HCT116 (cell line): Measurements from ENCODE around the gene KLF17. TPM values are rescaled to one million over a fixed set of nuclear protein-coding genes. Genes with fewer than 3 reads are reported as not detected.

ENCODE experiments used
- ATAC-seq: fragments of 200-7000 bp; cut with Tn5 transposase; 2 replicates; pipeline ENCODE4 v1.9.1; 2020; ENCODE audit warnings: mild to moderate bottlenecking, moderate library complexity
- BruUV-seq: library from RNA; stranded (reverse); fragments of 400-500 nt; replicated peaks from 2 replicates; lab custom pipeline; 2021; lab: Mats Ljungman, UMichigan
- CTCF ChIA-PET: fragments of 300-600 bp; sonication (Branson Sonifier 250); formaldehyde crosslinking; loops from one replicate; lab custom pipeline; 2021; ENCODE audit warnings: antibody characterized with exemption; lab: Charles Lee
- POLR2A ChIA-PET: fragments of 300-600, 350-600 bp; sonication (Branson Sonifier 250); formaldehyde crosslinking; loops from one replicate; lab custom pipeline; 2021; ENCODE audit warnings: antibody characterized with exemption; lab: Charles Lee
- RAD21 ChIA-PET, 2 experiments: fragments of 300-600 bp; sonication (Branson Sonifier 250); formaldehyde crosslinking; loops; one replicate each; lab custom pipeline; 2023; ENCODE audit warnings: low total read pairs in 2 of 2; ENCODE audit not compliant: uncharacterized antibody in 2 of 2, unreplicated experiment in 2 of 2, low non-redundant PET in 1 of 2; lab: Charles Lee
- DNase-seq: peaks from one replicate; pipeline ENCODE4 v3.0.0-alpha.2; 2010; ENCODE audit warnings: low read depth, low spot score
- H2AFZ ChIP-seq: fragments of 200-600 bp; shearing (Covaris generic), sonication (generic); 2 replicates; pipeline ENCODE4 v1.6.1; 2017; ENCODE audit warnings: low read depth, mixed run types, mixed read lengths, antibody characterized with exemption, low read length; ENCODE audit not compliant: poor library complexity, severe bottlenecking
- H3K27ac ChIP-seq: 2 replicates; pipeline ENCODE4 v1.5.1; 2012; ENCODE audit warnings: low read depth, low read length
- H3K27me3 ChIP-seq: fragments of 200-600 bp; sonication (generic); 2 replicates; pipeline ENCODE4 v1.6.1; 2016; ENCODE audit warnings: mixed run types, low read length, mixed read lengths; ENCODE audit not compliant: insufficient read depth
- H3K36me3 ChIP-seq, 2 experiments: fragments of 200-500 bp in 1 of 2; fragments of 200-600 bp in 1 of 2; sonication (Bioruptor generic) in 1 of 2; sonication (generic) in 1 of 2; 2 replicates each; pipeline versions ENCODE4 v1.5.1 to v1.6.1; 2014 to 2016; ENCODE audit warnings: low read length in 2 of 2, inconsistent platforms in 1 of 2, mixed read lengths in 1 of 2, mixed run types in 1 of 2; ENCODE audit not compliant: insufficient read depth in 2 of 2, control insufficient read depth in 1 of 2
- H3K4me1 ChIP-seq, 2 experiments: fragments of 200-600 bp in 1 of 2; sonication (generic) in 1 of 2; 2 replicates each; pipeline versions ENCODE4 v1.5.1 to v1.6.1; 2012 to 2017; ENCODE audit warnings: low read length in 2 of 2, inconsistent platforms in 1 of 2, mild to moderate bottlenecking in 1 of 2, mixed read lengths in 1 of 2, mixed run types in 1 of 2, moderate library complexity in 1 of 2; ENCODE audit not compliant: insufficient read depth in 2 of 2, control insufficient read depth in 1 of 2
- H3K4me2 ChIP-seq: fragments of 200-600 bp; sonication (generic); 2 replicates; pipeline ENCODE4 v1.6.1; 2017; ENCODE audit warnings: mixed run types, low read length, mixed read lengths
- H3K4me3 ChIP-seq, 2 experiments: fragments of 200-600 bp in 1 of 2; sonication (generic) in 1 of 2; replicated peaks in 1 of 2; 2 replicates each; pipeline ENCODE4 v1.5.1; 2011 to 2016; ENCODE audit warnings: low read length in 2 of 2, control low read depth in 1 of 2, low read depth in 1 of 2, mild to moderate bottlenecking in 1 of 2, mixed read lengths in 1 of 2, mixed run types in 1 of 2
- H3K79me2 ChIP-seq: fragments of 200-600 bp; sonication (generic); 2 replicates; pipeline ENCODE4 v1.6.1; 2017; ENCODE audit warnings: mild to moderate bottlenecking, mixed run types, low read length, moderate library complexity, mixed read lengths; ENCODE audit not compliant: insufficient read depth
- H3K9ac ChIP-seq: fragments of 200-600 bp; sonication (generic); 2 replicates; pipeline ENCODE4 v1.6.1; 2016; ENCODE audit warnings: low read length, mixed read lengths
- H3K9me2 ChIP-seq: fragments of 200-600 bp; sonication (generic), shearing (Covaris generic); 2 replicates; pipeline ENCODE4 v1.6.1; 2017; ENCODE audit warnings: mixed run types, mild to moderate bottlenecking, moderate library complexity; ENCODE audit not compliant: insufficient read depth
- H3K9me3 ChIP-seq, 2 experiments: fragments of 200-500 bp in 1 of 2; fragments of 200-600 bp in 1 of 2; sonication (Bioruptor generic) in 1 of 2; sonication (generic) in 1 of 2; 2 replicates each; pipeline ENCODE4 v1.6.1; 2014 to 2017; ENCODE audit warnings: low read length in 2 of 2, mixed read lengths in 2 of 2, inconsistent platforms in 1 of 2, low read depth in 1 of 2, mild to moderate bottlenecking in 1 of 2, mixed run types in 1 of 2, moderate library complexity in 1 of 2; ENCODE audit not compliant: control insufficient read depth in 1 of 2, insufficient read depth in 1 of 2
- H4K20me1 ChIP-seq: fragments of 200-600 bp; sonication (generic), shearing (Covaris generic); 2 replicates; pipeline ENCODE4 v1.6.1; 2017; ENCODE audit warnings: mixed run types, mild to moderate bottlenecking, moderate library complexity; ENCODE audit not compliant: insufficient read depth
- ATF3 ChIP-seq: IDR thresholded peaks from 2 replicates; pipeline ENCODE4 v1.6.1; 2012
- CBX3 ChIP-seq: IDR thresholded peaks from 2 replicates; pipeline ENCODE4 v1.6.1; 2012; ENCODE audit warnings: low read depth
- CEBPB ChIP-seq: IDR thresholded peaks from 2 replicates; pipeline ENCODE4 v1.6.1; 2012; ENCODE audit warnings: low read depth
- ELF1 ChIP-seq: IDR thresholded peaks from 2 replicates; pipeline ENCODE4 v1.6.1; 2012; ENCODE audit warnings: low read depth, borderline replicate concordance
- EZH2 ChIP-seq: fragments of 200-600 bp; sonication (generic); IDR thresholded peaks from 2 replicates; pipeline ENCODE4 v1.6.1; 2017; ENCODE audit warnings: antibody characterized with exemption, mixed run types
- MAX ChIP-seq: IDR thresholded peaks from 2 replicates; pipeline ENCODE4 v1.6.1; 2012
- POLR2A ChIP-seq: IDR thresholded peaks from 2 replicates; pipeline ENCODE4 v1.7.0; 2011; ENCODE audit warnings: borderline replicate concordance; ENCODE audit not compliant: insufficient read depth, insufficient read length; ENCODE audit errors: extremely low read depth
- REST ChIP-seq: IDR thresholded peaks from 2 replicates; pipeline ENCODE4 v1.6.1; 2012; ENCODE audit warnings: low read depth
- SIN3A ChIP-seq: IDR thresholded peaks from 2 replicates; pipeline ENCODE4 v1.6.1; 2012; ENCODE audit warnings: low read depth
- SRF ChIP-seq: IDR thresholded peaks from 2 replicates; pipeline ENCODE4 v1.6.1; 2012; ENCODE audit warnings: low read depth
- TCF7L2 ChIP-seq: IDR thresholded peaks from 2 replicates; pipeline ENCODE4 v1.7.0; 2011; ENCODE audit warnings: borderline replicate concordance, inconsistent platforms; ENCODE audit not compliant: insufficient read depth, insufficient read length; ENCODE audit errors: extremely low read depth
- ZBTB33 ChIP-seq: IDR thresholded peaks from 2 replicates; pipeline ENCODE4 v1.6.1; 2011; ENCODE audit warnings: mild to moderate bottlenecking, low read length, moderate library complexity; ENCODE audit not compliant: insufficient replicate concordance; ENCODE audit errors: extremely low read depth
- ZFX ChIP-seq: fragments of 450-650 bp; IDR thresholded peaks from 2 replicates; pipeline ENCODE4 v1.6.1; 2017
- intact Hi-C: fragments of 100-400 bp; cut with micrococcal nuclease; formaldehyde crosslinking; loops from 2 replicates; pipeline ENCODE4 v1.10.0; 2022
- total RNA-seq: library from RNA; stranded (reverse); gene quantifications from one replicate; pipeline ENCODE4 v1.2.1, GENCODE V29; 2021; ENCODE audit not compliant: unreplicated experiment

KLF17 gene
- total RNA-seq, 1 experiment from 2014 or later: not detected

GRCh38 chr1:44119525-44119924 lies 904 bp downstream of the KLF17 start:
- H3K27ac ChIP-seq: no peak overlapping the region
- no peaks in the 10 kb centered on the region for H3K27me3 ChIP-seq
- no peak overlapping the region for H3K9ac ChIP-seq
- no peaks in the 10 kb centered on the region for H3K9me3 ChIP-seq
- no peak overlapping the region for H3K4me2 ChIP-seq
- H3K4me1 ChIP-seq: no peaks in the 10 kb centered on the region
- RAD21 ChIA-PET: no interaction called here
- H3K4me3 ChIP-seq: no peak overlapping the region
- CTCF ChIA-PET: no interaction called here
- ATAC-seq: no peak
- no peak overlapping the region for H2AFZ ChIP-seq
- POLR2A ChIA-PET: no interaction called here
- TF ChIP-seq REST (no peak), POLR2A (no peak), CBX3 (no peak), CEBPB (no peak), ZFX (no peak), EZH2 (no peak), TCF7L2 (no peak), SIN3A (no peak), ATF3 (no peak), ELF1 (no peak), SRF (no peak), MAX (no peak), ZBTB33 (no peak)
- H3K9me2 ChIP-seq: peaks cover 5% of the 10 kb centered on the region; the same call in 1 of the 2 replicates
- intact Hi-C loops: no loop called here
- no peaks in the 10 kb centered on the region for H3K79me2 ChIP-seq
- no peaks in the 10 kb centered on the region for H4K20me1 ChIP-seq
- no peaks in the 10 kb centered on the region for H3K36me3 ChIP-seq
- DNase-seq: no peak
- no TSS peak for BruUV-seq
